HepG2 (cell line): Measurements from ENCODE around the gene MTHFD2L. TPM values are rescaled to one million over a fixed set of nuclear protein-coding genes. Genes with fewer than 3 reads are reported as not detected.

Experiments
- ATF1 ChIP-seq: IDR thresholded peaks from 2 replicates; pipeline ENCODE4 v1.6.1; 2016; ENCODE audit warnings: mild to moderate bottlenecking, control low read depth
- ATF7 ChIP-seq, 2 experiments: fragments of 450-650 bp in 1 of 2; sonication (generic) in 1 of 2; formaldehyde crosslinking in 1 of 2; IDR thresholded peaks; 2 replicates each; pipeline versions ENCODE4 v1.4.0 to v1.6.1; 2016 to 2020; ENCODE audit warnings: antibody characterized with exemption in 1 of 2, mild to moderate bottlenecking in 1 of 2, missing genetic modification reagents in 1 of 2
- ATRX ChIP-seq: sonication (generic); formaldehyde crosslinking; IDR thresholded peaks from 2 replicates; pipeline ENCODE4 v1.4.0; 2020; ENCODE audit warnings: missing genetic modification reagents, borderline replicate concordance
- CC2D1A ChIP-seq: sonication (generic); formaldehyde crosslinking; IDR thresholded peaks from 2 replicates; pipeline ENCODE4 v1.8.1; 2023; ENCODE audit warnings: mild to moderate bottlenecking, missing genetic modification reagents
- GABPA ChIP-seq, 2 experiments: IDR thresholded peaks; 2 replicates each; pipeline ENCODE4 v1.6.1; 2011 to 2016; ENCODE audit warnings: low read depth in 2 of 2, low read length in 1 of 2, missing biosample characterization in 1 of 2, missing genetic modification characterization in 1 of 2
- KAT2B ChIP-seq: fragments of 150-350 bp; IDR thresholded peaks from 2 replicates; pipeline ENCODE4 v1.6.1; 2014; ENCODE audit warnings: low read depth, low read length, borderline replicate concordance
- KDM3A ChIP-seq: IDR thresholded peaks from 2 replicates; pipeline ENCODE4 v1.6.1; 2018; ENCODE audit warnings: low read depth, missing compliant biosample characterization
- KLF15 ChIP-seq: sonication (generic); formaldehyde crosslinking; IDR thresholded peaks from 2 replicates; pipeline ENCODE4 v1.8.1; 2023; ENCODE audit warnings: borderline replicate concordance, mild to moderate bottlenecking, inconsistent platforms, missing genetic modification reagents, mixed read lengths
- MEF2D ChIP-seq: sonication (generic); formaldehyde crosslinking; IDR thresholded peaks from 2 replicates; pipeline ENCODE4 v1.5.1; 2020; ENCODE audit warnings: mild to moderate bottlenecking, missing genetic modification reagents
- NR2F1 ChIP-seq, 2 experiments: fragments of 450-650 bp in 1 of 2; formaldehyde crosslinking in 1 of 2; IDR thresholded peaks; 2 replicates each; pipeline versions ENCODE4 v1.5.0 to v1.6.1; 2016 to 2020; ENCODE audit warnings: mild to moderate bottlenecking in 1 of 2, missing compliant biosample characterization in 1 of 2, missing genetic modification reagents in 1 of 2, moderate library complexity in 1 of 2
- REPIN1 ChIP-seq: sonication (generic); formaldehyde crosslinking; IDR thresholded peaks from 2 replicates; pipeline ENCODE4 v1.8.0; 2022; ENCODE audit warnings: missing genetic modification reagents, low read depth, mild to moderate bottlenecking, borderline replicate concordance
- RFXAP ChIP-seq: sonication (generic); formaldehyde crosslinking; IDR thresholded peaks from 2 replicates; pipeline ENCODE4 v1.4.0; 2020; ENCODE audit warnings: missing genetic modification reagents, borderline replicate concordance
- SOX13 ChIP-seq, 3 experiments: fragments of 450-650 bp in 1 of 3; sonication (generic) in 1 of 3; formaldehyde crosslinking in 1 of 3; IDR thresholded peaks in 2 of 3; conservative IDR thresholded peaks in 1 of 3; 2 replicates each; pipeline versions ENCODE4 v1.5.0 to v1.6.1; 2016 to 2020; ENCODE audit warnings: antibody characterized with exemption in 1 of 3, mild to moderate bottlenecking in 1 of 3, missing compliant biosample characterization in 1 of 3, missing genetic modification reagents in 1 of 3, moderate library complexity in 1 of 3
- ZBTB21 ChIP-seq: sonication (generic); formaldehyde crosslinking; IDR thresholded peaks from 2 replicates; pipeline ENCODE4 v1.4.0; 2020; ENCODE audit warnings: missing genetic modification reagents
- ZFP37 ChIP-seq: sonication (generic); formaldehyde crosslinking; IDR thresholded peaks from 2 replicates; pipeline ENCODE4 v1.4.0; 2020; ENCODE audit warnings: missing genetic modification reagents, borderline replicate concordance
- ZFYVE20 ChIP-seq: sonication (generic); formaldehyde crosslinking; IDR thresholded peaks from 2 replicates; pipeline ENCODE4 v1.8.0; 2023; ENCODE audit warnings: low read depth, mild to moderate bottlenecking, moderate library complexity, missing genetic modification reagents, borderline replicate concordance
- polyA plus RNA-seq, 8 experiments: library from polyadenylated mRNA; depleted of rRNA in 3 of 8; stranded (reverse) in 7 of 8; unstranded in 1 of 8; fragments of >200 nt; fragmentation: Illumina TruSeq in 4 of 8; extraction: Trizol in 4 of 8; gene quantifications; 2 replicates each; pipeline versions ENCODE4 v1.2.1 to v1.2.3, GENCODE V29; 2011 to 2016; ENCODE audit warnings: low read depth in 4 of 8, missing spikeins in 1 of 8, mixed read lengths in 1 of 8; ENCODE audit not compliant: insufficient read depth in 1 of 8
- total RNA-seq, 5 experiments: library from RNA; depleted of rRNA; stranded (reverse); fragments of >200 nt; fragmentation: Illumina TruSeq; extraction: Trizol; gene quantifications; 2 replicates each; pipeline ENCODE4 v1.2.3, GENCODE V29; 2016; ENCODE audit warnings: low read depth in 1 of 5
- TF ChIP-seq, protein P1 (sequence below): sonication (generic); formaldehyde crosslinking; IDR thresholded peaks from 2 replicates; pipeline ENCODE4 v1.8.0; 2022; ENCODE audit warnings: mild to moderate bottlenecking, missing genetic modification reagents, moderate library complexity
- TF ChIP-seq, protein P2 (sequence below): sonication (generic); formaldehyde crosslinking; IDR thresholded peaks from 2 replicates; pipeline ENCODE4 v1.8.0; 2022; ENCODE audit warnings: mild to moderate bottlenecking, missing genetic modification reagents, borderline replicate concordance
- TF ChIP-seq, protein P3 (sequence below): sonication (generic); formaldehyde crosslinking; IDR thresholded peaks from 2 replicates; pipeline ENCODE4 v1.5.1; 2020; ENCODE audit warnings: missing genetic modification reagents, mild to moderate bottlenecking, borderline replicate concordance
- TF ChIP-seq, protein P4 (sequence below): sonication (generic); formaldehyde crosslinking; IDR thresholded peaks from 2 replicates; pipeline ENCODE4 v1.5.0; 2020; ENCODE audit warnings: mild to moderate bottlenecking, missing genetic modification reagents

Gene MTHFD2L
- total and polyA plus RNA-seq, 2 of the 13 experiments (the other 11 are each of a cell fraction or from before 2014, with no cell fraction given) = 10.5 to 14.9 TPM

DNA sequence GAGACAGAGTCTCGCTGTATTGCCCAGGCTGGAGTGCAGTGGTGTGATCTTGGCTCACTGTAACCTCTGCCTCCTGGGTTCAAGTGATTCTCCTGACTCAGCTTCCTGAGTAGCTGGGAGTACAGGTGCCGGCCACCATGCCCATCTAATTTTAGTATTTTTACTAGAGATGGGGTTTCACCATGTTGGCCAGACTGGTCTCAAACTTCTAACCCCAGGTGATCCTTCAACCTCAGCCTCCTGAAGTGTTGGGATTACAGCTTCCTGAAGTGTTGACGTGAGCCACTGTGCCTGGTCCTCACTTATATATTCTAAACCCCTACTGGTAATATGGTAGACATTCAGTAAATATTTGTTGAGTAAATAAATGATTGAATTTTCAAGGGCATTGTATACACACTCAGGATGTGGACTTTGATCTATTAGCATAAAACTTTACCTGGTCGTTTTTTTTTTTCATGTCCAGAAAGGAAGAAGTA, 33.0 kb downstream of the MTHFD2L start (continued):
- TF ChIP-seq KLF15 (CRISPR knock-in tag) (no peak), KDM3A (no peak), REPIN1 (no peak), ATF1 (CRISPR knock-in tag) (no peak), RFXAP (CRISPR knock-in tag) (no peak), CC2D1A (CRISPR knock-in tag) (no peak), ZFYVE20 (no peak), MEF2D (CRISPR knock-in tag) (no peak), ATF7 (IDR thresholded peaks at IDR 0.05) (no peak), ATF7 (CRISPR knock-in tag; IDR thresholded peaks at IDR 0.05) (no peak), ZBTB21 (no peak), ZFP37 (CRISPR knock-in tag) (no peak), ATRX (CRISPR knock-in tag) (no peak), KAT2B (no peak), NR2F1 (CRISPR knock-in tag; IDR thresholded peaks at IDR 0.05) (peak in 1 of 2 experiments; percentile 29; a peak in 1 of 4 replicates), GABPA (IDR thresholded peaks at IDR 0.05; ENCODE audit: low read depth, low read length) (no peak), GABPA (CRISPR knock-in tag; IDR thresholded peaks at IDR 0.05; ENCODE audit: low read depth) (0 out of 2 replicates have a peak, but pooled peaks have one; percentile 19), SOX13 (IDR thresholded peaks at IDR 0.05) (no peak), SOX13 (CRISPR knock-in tag; conservative IDR thresholded peaks at IDR 0.05 in 1 of 2, IDR thresholded peaks at IDR 0.05 in 1 of 2) (peak in 1 of 2 experiments; percentile 65; a peak in 2 of 4 replicates)
- TF ChIP-seq, protein P1, sequence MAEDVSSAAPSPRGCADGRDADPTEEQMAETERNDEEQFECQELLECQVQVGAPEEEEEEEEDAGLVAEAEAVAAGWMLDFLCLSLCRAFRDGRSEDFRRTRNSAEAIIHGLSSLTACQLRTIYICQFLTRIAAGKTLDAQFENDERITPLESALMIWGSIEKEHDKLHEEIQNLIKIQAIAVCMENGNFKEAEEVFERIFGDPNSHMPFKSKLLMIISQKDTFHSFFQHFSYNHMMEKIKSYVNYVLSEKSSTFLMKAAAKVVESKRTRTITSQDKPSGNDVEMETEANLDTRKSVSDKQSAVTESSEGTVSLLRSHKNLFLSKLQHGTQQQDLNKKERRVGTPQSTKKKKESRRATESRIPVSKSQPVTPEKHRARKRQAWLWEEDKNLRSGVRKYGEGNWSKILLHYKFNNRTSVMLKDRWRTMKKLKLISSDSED (CRISPR knock-in tag) = no peak
- TF ChIP-seq, protein P2, sequence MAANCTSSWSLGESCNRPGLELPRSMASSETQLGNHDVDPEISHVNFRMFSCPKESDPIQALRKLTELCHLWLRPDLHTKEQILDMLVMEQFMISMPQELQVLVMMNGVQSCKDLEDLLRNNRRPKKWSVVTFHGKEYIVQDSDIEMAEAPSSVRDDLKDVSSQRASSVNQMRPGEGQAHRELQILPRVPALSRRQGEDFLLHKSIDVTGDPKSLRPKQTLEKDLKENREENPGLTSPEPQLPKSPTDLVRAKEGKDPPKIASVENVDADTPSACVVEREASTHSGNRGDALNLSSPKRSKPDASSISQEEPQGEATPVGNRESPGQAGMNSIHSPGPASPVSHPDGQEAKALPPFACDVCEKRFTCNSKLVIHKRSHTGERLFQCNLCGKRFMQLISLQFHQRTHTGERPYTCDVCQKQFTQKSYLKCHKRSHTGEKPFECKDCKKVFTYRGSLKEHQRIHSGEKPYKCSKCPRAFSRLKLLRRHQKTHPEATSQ = no peak
- TF ChIP-seq, protein P3, sequence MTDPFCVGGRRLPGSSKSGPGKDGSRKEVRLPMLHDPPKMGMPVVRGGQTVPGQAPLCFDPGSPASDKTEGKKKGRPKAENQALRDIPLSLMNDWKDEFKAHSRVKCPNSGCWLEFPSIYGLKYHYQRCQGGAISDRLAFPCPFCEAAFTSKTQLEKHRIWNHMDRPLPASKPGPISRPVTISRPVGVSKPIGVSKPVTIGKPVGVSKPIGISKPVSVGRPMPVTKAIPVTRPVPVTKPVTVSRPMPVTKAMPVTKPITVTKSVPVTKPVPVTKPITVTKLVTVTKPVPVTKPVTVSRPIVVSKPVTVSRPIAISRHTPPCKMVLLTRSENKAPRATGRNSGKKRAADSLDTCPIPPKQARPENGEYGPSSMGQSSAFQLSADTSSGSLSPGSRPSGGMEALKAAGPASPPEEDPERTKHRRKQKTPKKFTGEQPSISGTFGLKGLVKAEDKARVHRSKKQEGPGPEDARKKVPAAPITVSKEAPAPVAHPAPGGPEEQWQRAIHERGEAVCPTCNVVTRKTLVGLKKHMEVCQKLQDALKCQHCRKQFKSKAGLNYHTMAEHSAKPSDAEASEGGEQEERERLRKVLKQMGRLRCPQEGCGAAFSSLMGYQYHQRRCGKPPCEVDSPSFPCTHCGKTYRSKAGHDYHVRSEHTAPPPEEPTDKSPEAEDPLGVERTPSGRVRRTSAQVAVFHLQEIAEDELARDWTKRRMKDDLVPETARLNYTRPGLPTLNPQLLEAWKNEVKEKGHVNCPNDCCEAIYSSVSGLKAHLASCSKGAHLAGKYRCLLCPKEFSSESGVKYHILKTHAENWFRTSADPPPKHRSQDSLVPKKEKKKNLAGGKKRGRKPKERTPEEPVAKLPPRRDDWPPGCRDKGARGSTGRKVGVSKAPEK (CRISPR knock-in tag) = no peak
- TF ChIP-seq, protein P4, sequence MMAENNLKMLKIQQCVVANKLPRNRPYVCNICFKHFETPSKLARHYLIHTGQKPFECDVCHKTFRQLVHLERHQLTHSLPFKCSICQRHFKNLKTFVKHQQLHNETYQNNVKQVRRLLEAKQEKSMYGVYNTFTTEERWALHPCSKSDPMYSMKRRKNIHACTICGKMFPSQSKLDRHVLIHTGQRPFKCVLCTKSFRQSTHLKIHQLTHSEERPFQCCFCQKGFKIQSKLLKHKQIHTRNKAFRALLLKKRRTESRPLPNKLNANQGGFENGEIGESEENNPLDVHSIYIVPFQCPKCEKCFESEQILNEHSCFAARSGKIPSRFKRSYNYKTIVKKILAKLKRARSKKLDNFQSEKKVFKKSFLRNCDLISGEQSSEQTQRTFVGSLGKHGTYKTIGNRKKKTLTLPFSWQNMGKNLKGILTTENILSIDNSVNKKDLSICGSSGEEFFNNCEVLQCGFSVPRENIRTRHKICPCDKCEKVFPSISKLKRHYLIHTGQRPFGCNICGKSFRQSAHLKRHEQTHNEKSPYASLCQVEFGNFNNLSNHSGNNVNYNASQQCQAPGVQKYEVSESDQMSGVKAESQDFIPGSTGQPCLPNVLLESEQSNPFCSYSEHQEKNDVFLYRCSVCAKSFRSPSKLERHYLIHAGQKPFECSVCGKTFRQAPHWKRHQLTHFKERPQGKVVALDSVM (CRISPR knock-in tag) = peak; percentile 90
